Sciatic nerve (tissue), 2 donors: ENCODE data around the gene RIMBP3C. TPM values are rescaled to one million over a fixed set of nuclear protein-coding genes. Genes with fewer than 3 reads are reported as not detected.
A peak's percentile ranks its signal among the peaks of the same experiment; 100 is the strongest.
"Not testable (repeated sequence)": the region's sequence is repeated elsewhere in the genome, so short reads cannot be mapped to it uniquely, and the experiment has no call there.

ENCODE experiments used
- ATAC-seq: fragments of 200-7000 bp; cut with Tn5 transposase; one replicate; pipeline ENCODE4 v1.9.1; 2020; ENCODE audit warnings: mild to moderate bottlenecking, moderate library complexity
- DNase-seq: peaks from one replicate; pipeline ENCODE4 v3.0.0-alpha.2; 2020; ENCODE audit warnings: low spot score
- intact Hi-C: fragments of 100-400 bp; cut with DNase I; formaldehyde crosslinking; loops from one replicate; pipeline ENCODE4 v1.14.2; 2022
- total RNA-seq: library from RNA; stranded (reverse); fragmentation: NEBNext Ultra II Directional; extraction: Animal tissue kit (Norgen Biotek cat#: 25700); gene quantifications from one replicate; pipeline ENCODE4 v1.2.1, GENCODE V29; 2021
- donor health status: DM: no; HTN: no; CAD: no.
- donor health status: DM: no; HTN: no; CAD: no.

The RIMBP3C gene
- total RNA-seq, 1 donor from 2014 or later, result 0.36 TPM

- ATAC-seq, intact Hi-C loops, DNase-seq: not testable (repeated sequence)
These were observed 29.9 kb upstream of the RIMBP3C start for GRCh38 chr22:21581009-21581713.

- intact Hi-C loops, DNase-seq, ATAC-seq: not testable (repeated sequence)
These were observed 29.4 kb upstream of the RIMBP3C start for GRCh38 chr22:21580623-21581007.

- intact Hi-C loops, result no loop called here
- no peak for ATAC-seq
- no peak for DNase-seq
These were observed 28.2 kb upstream of the RIMBP3C start for GRCh38 chr22:21579474-21579851.

- intact Hi-C loops, result no loop called here
- DNase-seq (no peak), ATAC-seq (no peak)
These were observed 22.7 kb upstream of the RIMBP3C start for GRCh38 chr22:21573750-21574494.

GRCh38 chr22:21573293-21573734, 22.1 kb upstream of the RIMBP3C start:
- intact Hi-C loops, result no loop called here
- ATAC-seq (no peak), DNase-seq (no peak)

- intact Hi-C loops, result no loop called here
- DNase-seq, result no peak
- ATAC-seq, result no peak
These were observed 20.4 kb upstream of the RIMBP3C start for GRCh38 chr22:21571679-21572078.

GRCh38 chr22:21570398-21570797, 19.1 kb upstream of the RIMBP3C start:
- intact Hi-C loops, result no loop called here
- DNase-seq (no peak), ATAC-seq (no peak)

- intact Hi-C loops, result no loop called here
- no peak for ATAC-seq
- DNase-seq, result no peak
These were observed 18.4 kb upstream of the RIMBP3C start for GRCh38 chr22:21569459-21570170.

GRCh38 chr22:21569076-21569427, 17.8 kb upstream of the RIMBP3C start:
- ATAC-seq, intact Hi-C loops, DNase-seq: not testable (repeated sequence)

- ATAC-seq (peak; percentile 8), DNase-seq (no peak)
- intact Hi-C loops, result no loop called here
These were observed 17.2 kb upstream of the RIMBP3C start for GRCh38 chr22:21568347-21569075.

GRCh38 chr22:21567456-21568346, 16.4 kb upstream of the RIMBP3C start, which contains the start of gene UBE2L3:
UBE2L3 (plus strand) TSS chr22:21567714; CDS start chr22:21567745, 31 bp downstream.
- ATAC-seq (peak; percentile 97), DNase-seq (peak; percentile 90)
- intact Hi-C loops, result no loop called here

- DNase-seq (no peak), ATAC-seq (no peak)
- intact Hi-C loops, result no loop called here
These were observed 13.2 kb upstream of the RIMBP3C start for GRCh38 chr22:21564411-21564810.

- intact Hi-C loops, result no loop called here
- no peak for DNase-seq
- no peak for ATAC-seq
These were observed 12.7 kb upstream of the RIMBP3C start for GRCh38 chr22:21563912-21564311.

GRCh38 chr22:21560657-21561056, 9.4 kb upstream of the RIMBP3C start:
- DNase-seq, ATAC-seq, intact Hi-C loops: not testable (repeated sequence)

GRCh38 chr22:21559345-21560125, 8.3 kb upstream of the RIMBP3C start:
- intact Hi-C loops, result not testable (repeated sequence)
- DNase-seq (peak; percentile 5), ATAC-seq (peak; percentile 25)

GRCh38 chr22:21550678-21551047, 598 bp downstream of the RIMBP3C start:
- intact Hi-C loops, DNase-seq: not testable (repeated sequence)
- peak; percentile 76 for ATAC-seq

GRCh38 chr22:21550008-21550677, 1.1 kb downstream of the RIMBP3C start:
- DNase-seq, intact Hi-C loops: not testable (repeated sequence)
- peak; percentile 83 for ATAC-seq
